HCT116 (cell line): Measurements from ENCODE around the gene HMCN2. TPM values are rescaled to one million over a fixed set of nuclear protein-coding genes. Genes with fewer than 3 reads are reported as not detected.

Experiments
- ATAC-seq: fragments of 200-7000 bp; cut with Tn5 transposase; 2 replicates; pipeline ENCODE4 v1.9.1; 2020; ENCODE audit warnings: mild to moderate bottlenecking, moderate library complexity
- BruUV-seq: library from RNA; stranded (reverse); fragments of 400-500 nt; replicated peaks from 2 replicates; lab custom pipeline; 2021; lab: Mats Ljungman, UMichigan
- CTCF ChIA-PET: fragments of 300-600 bp; sonication (Branson Sonifier 250); formaldehyde crosslinking; loops from one replicate; lab custom pipeline; 2021; ENCODE audit warnings: antibody characterized with exemption; lab: Charles Lee
- POLR2A ChIA-PET: fragments of 300-600, 350-600 bp; sonication (Branson Sonifier 250); formaldehyde crosslinking; loops from one replicate; lab custom pipeline; 2021; ENCODE audit warnings: antibody characterized with exemption; lab: Charles Lee
- RAD21 ChIA-PET, 2 experiments: fragments of 300-600 bp; sonication (Branson Sonifier 250); formaldehyde crosslinking; loops; one replicate each; lab custom pipeline; 2023; ENCODE audit warnings: low total read pairs in 2 of 2; ENCODE audit not compliant: uncharacterized antibody in 2 of 2, unreplicated experiment in 2 of 2, low non-redundant PET in 1 of 2; lab: Charles Lee
- DNase-seq: peaks from one replicate; pipeline ENCODE4 v3.0.0-alpha.2; 2010; ENCODE audit warnings: low read depth, low spot score
- H2AFZ ChIP-seq: fragments of 200-600 bp; shearing (Covaris generic), sonication (generic); 2 replicates; pipeline ENCODE4 v1.6.1; 2017; ENCODE audit warnings: low read depth, mixed run types, mixed read lengths, antibody characterized with exemption, low read length; ENCODE audit not compliant: poor library complexity, severe bottlenecking
- H3K27ac ChIP-seq: 2 replicates; pipeline ENCODE4 v1.5.1; 2012; ENCODE audit warnings: low read depth, low read length
- H3K27me3 ChIP-seq: fragments of 200-600 bp; sonication (generic); 2 replicates; pipeline ENCODE4 v1.6.1; 2016; ENCODE audit warnings: mixed run types, low read length, mixed read lengths; ENCODE audit not compliant: insufficient read depth
- H3K36me3 ChIP-seq, 2 experiments: fragments of 200-500 bp in 1 of 2; fragments of 200-600 bp in 1 of 2; sonication (Bioruptor generic) in 1 of 2; sonication (generic) in 1 of 2; 2 replicates each; pipeline versions ENCODE4 v1.5.1 to v1.6.1; 2014 to 2016; ENCODE audit warnings: low read length in 2 of 2, inconsistent platforms in 1 of 2, mixed read lengths in 1 of 2, mixed run types in 1 of 2; ENCODE audit not compliant: insufficient read depth in 2 of 2, control insufficient read depth in 1 of 2
- H3K4me1 ChIP-seq, 2 experiments: fragments of 200-600 bp in 1 of 2; sonication (generic) in 1 of 2; 2 replicates each; pipeline versions ENCODE4 v1.5.1 to v1.6.1; 2012 to 2017; ENCODE audit warnings: low read length in 2 of 2, inconsistent platforms in 1 of 2, mild to moderate bottlenecking in 1 of 2, mixed read lengths in 1 of 2, mixed run types in 1 of 2, moderate library complexity in 1 of 2; ENCODE audit not compliant: insufficient read depth in 2 of 2, control insufficient read depth in 1 of 2
- H3K4me2 ChIP-seq: fragments of 200-600 bp; sonication (generic); 2 replicates; pipeline ENCODE4 v1.6.1; 2017; ENCODE audit warnings: mixed run types, low read length, mixed read lengths
- H3K4me3 ChIP-seq, 2 experiments: fragments of 200-600 bp in 1 of 2; sonication (generic) in 1 of 2; replicated peaks in 1 of 2; 2 replicates each; pipeline ENCODE4 v1.5.1; 2011 to 2016; ENCODE audit warnings: low read length in 2 of 2, control low read depth in 1 of 2, low read depth in 1 of 2, mild to moderate bottlenecking in 1 of 2, mixed read lengths in 1 of 2, mixed run types in 1 of 2
- H3K79me2 ChIP-seq: fragments of 200-600 bp; sonication (generic); 2 replicates; pipeline ENCODE4 v1.6.1; 2017; ENCODE audit warnings: mild to moderate bottlenecking, mixed run types, low read length, moderate library complexity, mixed read lengths; ENCODE audit not compliant: insufficient read depth
- H3K9ac ChIP-seq: fragments of 200-600 bp; sonication (generic); 2 replicates; pipeline ENCODE4 v1.6.1; 2016; ENCODE audit warnings: low read length, mixed read lengths
- H3K9me2 ChIP-seq: fragments of 200-600 bp; sonication (generic), shearing (Covaris generic); 2 replicates; pipeline ENCODE4 v1.6.1; 2017; ENCODE audit warnings: mixed run types, mild to moderate bottlenecking, moderate library complexity; ENCODE audit not compliant: insufficient read depth
- H3K9me3 ChIP-seq, 2 experiments: fragments of 200-500 bp in 1 of 2; fragments of 200-600 bp in 1 of 2; sonication (Bioruptor generic) in 1 of 2; sonication (generic) in 1 of 2; 2 replicates each; pipeline ENCODE4 v1.6.1; 2014 to 2017; ENCODE audit warnings: low read length in 2 of 2, mixed read lengths in 2 of 2, inconsistent platforms in 1 of 2, low read depth in 1 of 2, mild to moderate bottlenecking in 1 of 2, mixed run types in 1 of 2, moderate library complexity in 1 of 2; ENCODE audit not compliant: control insufficient read depth in 1 of 2, insufficient read depth in 1 of 2
- H4K20me1 ChIP-seq: fragments of 200-600 bp; sonication (generic), shearing (Covaris generic); 2 replicates; pipeline ENCODE4 v1.6.1; 2017; ENCODE audit warnings: mixed run types, mild to moderate bottlenecking, moderate library complexity; ENCODE audit not compliant: insufficient read depth
- CTCF ChIP-seq, 3 experiments: fragments of 200-600 bp in 1 of 3; sonication (generic) in 1 of 3; IDR thresholded peaks in 2 of 3; conservative IDR thresholded peaks in 1 of 3; 2 replicates each; pipeline ENCODE4 v1.5.1; 2012 to 2017; ENCODE audit warnings: low read depth in 2 of 3, low read length in 2 of 3, antibody characterized with exemption in 1 of 3, borderline replicate concordance in 1 of 3, control low read depth in 1 of 3, mild to moderate bottlenecking in 1 of 3, mixed read lengths in 1 of 3, mixed run types in 1 of 3, moderate library complexity in 1 of 3; ENCODE audit not compliant: insufficient read depth in 1 of 3
- RAD21 ChIP-seq: IDR thresholded peaks from 2 replicates; pipeline ENCODE4 v1.6.1; 2012; ENCODE audit warnings: low read depth, mild to moderate bottlenecking
- ZFX ChIP-seq: fragments of 450-650 bp; IDR thresholded peaks from 2 replicates; pipeline ENCODE4 v1.6.1; 2017
- intact Hi-C: fragments of 100-400 bp; cut with micrococcal nuclease; formaldehyde crosslinking; loops from 2 replicates; pipeline ENCODE4 v1.10.0; 2022
- total RNA-seq: library from RNA; stranded (reverse); gene quantifications from one replicate; pipeline ENCODE4 v1.2.1, GENCODE V29; 2021; ENCODE audit not compliant: unreplicated experiment

The HMCN2 gene
- total RNA-seq, 1 experiment from 2014 or later: 0.22 TPM

GRCh38 chr9:130235558-130236435, 29.8 kb upstream of the HMCN2 start:
- intact Hi-C loops: loop anchor here (1.0 kb wide), 1 partner anchor 128 kb away; no protein-coding TSS in a partner anchor
- POLR2A ChIA-PET: no interaction called here

More at GRCh38 chr9:130235558-130236435, 29.8 kb upstream of the HMCN2 start:
- H3K9me2 ChIP-seq: no peaks in the 10 kb centered on the region
- H3K9me3 ChIP-seq: no peaks in the 10 kb centered on the region
- RAD21 ChIA-PET: interaction anchor here in 1 of 2 experiments (1.0 kb wide), 1 partner anchor 128 kb away, joined by 5 read pairs; no protein-coding TSS in a partner anchor
- H3K9ac ChIP-seq: no peak overlapping the region
- no peak overlapping the region for H2AFZ ChIP-seq
- no peaks in the 10 kb centered on the region for H4K20me1 ChIP-seq
- TF ChIP-seq ZFX (no peak), CTCF (IDR thresholded peaks at IDR 0.05 in 2 of 3, conservative IDR thresholded peaks at IDR 0.05 in 1 of 3; ENCODE audit: borderline replicate concordance in 1 of 3, insufficient read depth in 1 of 3, low read depth in 2 of 3, low read length in 2 of 3) (peak; percentile 86 to 98 (median 97)), RAD21 (peak; percentile 89)
- no peak overlapping the region; the same call in 1 of the 2 replicates for H3K27ac ChIP-seq
- ATAC-seq (peak; percentile 49), DNase-seq (no peak)
- no peak overlapping the region for H3K4me3 ChIP-seq
- CTCF ChIA-PET: interaction anchor here (0.7 to 1.0 kb wide), 6 partner anchors 8 to 129 kb away, joined by 3 to 7 read pairs (median 4); no protein-coding TSS in a partner anchor
- H3K4me2 ChIP-seq: no peak overlapping the region
- H3K36me3 ChIP-seq: peaks cover 8 to 9% of the 10 kb centered on the region in 2 experiments; a peak in 3 of 4 replicates
- H3K27me3 ChIP-seq: no peaks in the 10 kb centered on the region
- peaks cover 0 to 9% of the 10 kb centered on the region in 2 experiments; a peak in 1 of 4 replicates for H3K4me1 ChIP-seq
- H3K79me2 ChIP-seq: no peaks in the 10 kb centered on the region
- BruUV-seq: no TSS peak
